Measurements from ENCODE around the gene SPATA2. TPM values are rescaled to one million over a fixed set of nuclear protein-coding genes. Genes with fewer than 3 reads are reported as not detected.

The SPATA2 gene
- total and polyA plus RNA-seq, 2 of the 8 experiments (the other 6 are each of a cell fraction or from before 2014, with no cell fraction given), result 11.0 to 13.0 TPM

GRCh38 chr20:49899541-49900383, 15.6 kb downstream of the SPATA2 start:
- Histone ChIP-seq H3K79me1 (ENCODE audit: low read depth, low read length) (peaks cover 3% of the 10 kb centered on the region; the same call in 1 of the 2 replicates), H3K79me2 (ENCODE audit: control insufficient read depth in 1 of 2, insufficient read depth in 2 of 2, low read length in 2 of 2) (no peaks in the 10 kb centered on the region), H3K36me3 (ENCODE audit: control insufficient read depth in 2 of 4, insufficient read depth in 4 of 4, low read length in 3 of 4) (peaks cover 0 to 6% (median under 1%) of the 10 kb centered on the region in 4 experiments; a peak in 4 of 8 replicates), H3K18ac (ENCODE audit: extremely low read depth, low read length) (no peak overlapping the region), H3K23me2 (ENCODE audit: low read depth, low read length) (no peaks in the 10 kb centered on the region), H3K4me2 (ENCODE audit: insufficient read depth in 1 of 2, low read depth in 2 of 2, low read length in 2 of 2) (no peak overlapping the region), H2BK120ac (replicated peaks; ENCODE audit: low read depth, low read length) (no peak overlapping the region), H3K56ac (replicated peaks; ENCODE audit: insufficient read length, low read depth, low read length) (no peak overlapping the region), H3K9ac (replicated peaks in 1 of 4; ENCODE audit: extremely low read depth in 1 of 4, low read depth in 3 of 4, low read length in 3 of 4) (no peak overlapping the region), H3K9me3 (ENCODE audit: insufficient read depth in 2 of 2, low read depth in 1 of 2, low read length in 1 of 2) (no peaks in the 10 kb centered on the region), H2AFZ (ENCODE audit: low read length) (no peak overlapping the region), H2AK5ac (ENCODE audit: low read depth, low read length) (no peak overlapping the region), H2BK15ac (ENCODE audit: low read length) (no peak overlapping the region), H3K4ac (replicated peaks; ENCODE audit: insufficient read length, low read depth, low read length) (no peak overlapping the region), H3K4me3 (ENCODE audit: extremely low read depth in 1 of 4, insufficient read depth in 2 of 4, low read depth in 3 of 4, low read length in 4 of 4) (no peak overlapping the region), H3K27ac (ENCODE audit: low read depth, low read length) (no peak overlapping the region), H3K4me1 (replicated peaks in 1 of 4; ENCODE audit: control insufficient read depth in 3 of 4, insufficient read depth in 4 of 4, low read length in 3 of 4) (no peaks in the 10 kb centered on the region), H4K5ac (ENCODE audit: insufficient read length, low read depth, low read length) (no peak overlapping the region), H2BK12ac (ENCODE audit: low read depth, low read length) (no peak overlapping the region), H3K14ac (ENCODE audit: insufficient read length) (no peak overlapping the region), H4K20me1 (replicated peaks in 1 of 2; ENCODE audit: control insufficient read depth in 1 of 2, insufficient read depth in 2 of 2, low read length in 2 of 2) (peaks cover 0 to 3% of the 10 kb centered on the region in 2 experiments), H2BK5ac (ENCODE audit: low read depth, low read length) (no peak overlapping the region), H2BK20ac (ENCODE audit: low read length) (no peak overlapping the region), H3K27me3 (replicated peaks in 1 of 4; ENCODE audit: control insufficient read depth in 3 of 4, extremely low read depth in 1 of 4, insufficient read depth in 3 of 4, low read length in 3 of 4) (no peaks in the 10 kb centered on the region), H4K8ac (ENCODE audit: extremely low read depth, insufficient read depth, low read length) (no peak overlapping the region), H4K91ac (replicated peaks; ENCODE audit: insufficient read length, low read length) (no peak overlapping the region), H3K23ac (ENCODE audit: insufficient read length) (no peak overlapping the region)
- ChIA-PET POLR2A (ENCODE audit: partially characterized antibody) (no interaction called here), CTCF (ENCODE audit: partially characterized antibody) (interaction anchor here (0.7 to 16.4 kb wide), 7 partner anchors 9 to 291 kb away, joined by 3 to 199 read pairs (median 3); no protein-coding TSS in a partner anchor)
- DNase-seq (ENCODE audit: low read depth in 1 of 2, low spot score in 2 of 2), result no peak
- TF ChIP-seq KDM1A (IDR thresholded peaks at IDR 0.05; ENCODE audit: borderline replicate concordance, low read length) (no peak), ATF3 (IDR thresholded peaks at IDR 0.05; ENCODE audit: insufficient read depth, low read depth, low read length) (no peak), EGR1 (IDR thresholded peaks at IDR 0.05; ENCODE audit: borderline replicate concordance, low read depth, low read length) (no peak), USF2 (IDR thresholded peaks at IDR 0.05; ENCODE audit: low read length) (no peak), SAP30 (IDR thresholded peaks at IDR 0.05; ENCODE audit: insufficient read depth, insufficient replicate concordance, low read length) (no peak), SRF (IDR thresholded peaks at IDR 0.05; ENCODE audit: low read depth, low read length) (no peak), RNF2 (IDR thresholded peaks at IDR 0.05; ENCODE audit: borderline replicate concordance, low read depth, low read length, missing control alignments, poor library complexity, severe bottlenecking) (no peak)
- FAIRE-seq, result no peak
- WGBS, 2 experiments (ENCODE audit: extremely low coverage in 1 of 2, insufficient coverage in 1 of 2, insufficient read length in 1 of 2, insufficient replicate concordance in 2 of 2, low coverage in 1 of 2, low lambda C conversion rate in 2 of 2, missing lambda C conversion rate in 1 of 2), result 79% methylated on average over 10 of the region's 10 CpGs; no CpG with 5 or more reads in 1 of the 2 experiments

Data from H1 (cell line).